Measurements from ENCODE around the gene EMD. TPM values are rescaled to one million over a fixed set of nuclear protein-coding genes. Genes with fewer than 3 reads are reported as not detected.

Gene EMD
- total and polyA plus RNA-seq, 2 of the 13 experiments (the other 11 are each of a cell fraction or from before 2014, with no cell fraction given) = 14.5 to 14.9 TPM

DNA sequence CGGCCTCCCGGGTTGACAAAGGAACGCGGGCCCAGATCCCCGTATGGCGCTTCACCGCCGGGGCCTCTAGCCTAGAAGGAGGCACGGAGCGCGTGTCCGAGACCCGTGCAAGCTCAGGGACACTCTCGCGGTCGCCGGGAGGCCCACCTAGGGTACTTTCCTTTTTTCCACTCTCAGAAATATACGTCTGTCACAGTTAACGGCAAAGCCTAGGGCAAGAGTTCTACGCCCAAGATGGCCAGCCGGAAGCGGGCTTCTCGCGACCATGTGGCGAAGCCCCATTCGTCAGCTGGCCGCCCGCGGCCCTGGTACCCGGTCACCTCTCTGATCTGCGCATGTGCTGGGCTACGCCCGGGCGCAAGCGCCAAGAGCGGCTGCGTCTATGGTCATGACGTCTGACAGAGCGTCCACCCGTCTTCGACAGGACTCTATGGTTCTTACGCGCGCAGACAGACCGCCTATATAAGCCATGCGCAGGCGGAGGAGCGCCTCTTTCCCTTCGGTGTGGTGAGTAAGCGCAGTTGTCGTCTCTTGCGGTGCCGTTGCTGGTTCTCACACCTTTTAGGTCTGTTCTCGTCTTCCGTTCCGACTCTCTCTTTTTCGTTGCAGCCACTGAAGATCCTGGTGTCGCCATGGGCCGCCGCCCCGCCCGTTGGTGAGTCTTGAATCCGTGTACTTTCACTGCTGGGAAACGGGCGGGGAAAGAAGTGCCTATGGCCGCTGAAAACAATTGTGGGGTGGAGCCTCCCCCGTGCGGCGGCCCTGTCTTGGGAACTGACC lies 19.0 kb downstream of the EMD start, which contains the start of gene RPL10 (continued):
- TF ChIP-seq ZNF878 (CRISPR knock-in tag; IDR thresholded peaks at IDR 0.05) = no peak
- TF ChIP-seq JUNB (CRISPR knock-in tag; IDR thresholded peaks at IDR 0.05; ENCODE audit: borderline replicate concordance) = no peak
- TF ChIP-seq, protein P1, sequence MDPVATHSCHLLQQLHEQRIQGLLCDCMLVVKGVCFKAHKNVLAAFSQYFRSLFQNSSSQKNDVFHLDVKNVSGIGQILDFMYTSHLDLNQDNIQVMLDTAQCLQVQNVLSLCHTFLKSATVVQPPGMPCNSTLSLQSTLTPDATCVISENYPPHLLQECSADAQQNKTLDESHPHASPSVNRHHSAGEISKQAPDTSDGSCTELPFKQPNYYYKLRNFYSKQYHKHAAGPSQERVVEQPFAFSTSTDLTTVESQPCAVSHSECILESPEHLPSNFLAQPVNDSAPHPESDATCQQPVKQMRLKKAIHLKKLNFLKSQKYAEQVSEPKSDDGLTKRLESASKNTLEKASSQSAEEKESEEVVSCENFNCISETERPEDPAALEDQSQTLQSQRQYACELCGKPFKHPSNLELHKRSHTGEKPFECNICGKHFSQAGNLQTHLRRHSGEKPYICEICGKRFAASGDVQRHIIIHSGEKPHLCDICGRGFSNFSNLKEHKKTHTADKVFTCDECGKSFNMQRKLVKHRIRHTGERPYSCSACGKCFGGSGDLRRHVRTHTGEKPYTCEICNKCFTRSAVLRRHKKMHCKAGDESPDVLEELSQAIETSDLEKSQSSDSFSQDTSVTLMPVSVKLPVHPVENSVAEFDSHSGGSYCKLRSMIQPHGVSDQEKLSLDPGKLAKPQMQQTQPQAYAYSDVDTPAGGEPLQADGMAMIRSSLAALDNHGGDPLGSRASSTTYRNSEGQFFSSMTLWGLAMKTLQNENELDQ (CRISPR knock-in tag; IDR thresholded peaks at IDR 0.05; ENCODE audit: borderline replicate concordance) = no peak
- no peak for TF ChIP-seq KAT2B (IDR thresholded peaks at IDR 0.05; ENCODE audit: borderline replicate concordance, low read depth, low read length)
- TF ChIP-seq, protein P2, sequence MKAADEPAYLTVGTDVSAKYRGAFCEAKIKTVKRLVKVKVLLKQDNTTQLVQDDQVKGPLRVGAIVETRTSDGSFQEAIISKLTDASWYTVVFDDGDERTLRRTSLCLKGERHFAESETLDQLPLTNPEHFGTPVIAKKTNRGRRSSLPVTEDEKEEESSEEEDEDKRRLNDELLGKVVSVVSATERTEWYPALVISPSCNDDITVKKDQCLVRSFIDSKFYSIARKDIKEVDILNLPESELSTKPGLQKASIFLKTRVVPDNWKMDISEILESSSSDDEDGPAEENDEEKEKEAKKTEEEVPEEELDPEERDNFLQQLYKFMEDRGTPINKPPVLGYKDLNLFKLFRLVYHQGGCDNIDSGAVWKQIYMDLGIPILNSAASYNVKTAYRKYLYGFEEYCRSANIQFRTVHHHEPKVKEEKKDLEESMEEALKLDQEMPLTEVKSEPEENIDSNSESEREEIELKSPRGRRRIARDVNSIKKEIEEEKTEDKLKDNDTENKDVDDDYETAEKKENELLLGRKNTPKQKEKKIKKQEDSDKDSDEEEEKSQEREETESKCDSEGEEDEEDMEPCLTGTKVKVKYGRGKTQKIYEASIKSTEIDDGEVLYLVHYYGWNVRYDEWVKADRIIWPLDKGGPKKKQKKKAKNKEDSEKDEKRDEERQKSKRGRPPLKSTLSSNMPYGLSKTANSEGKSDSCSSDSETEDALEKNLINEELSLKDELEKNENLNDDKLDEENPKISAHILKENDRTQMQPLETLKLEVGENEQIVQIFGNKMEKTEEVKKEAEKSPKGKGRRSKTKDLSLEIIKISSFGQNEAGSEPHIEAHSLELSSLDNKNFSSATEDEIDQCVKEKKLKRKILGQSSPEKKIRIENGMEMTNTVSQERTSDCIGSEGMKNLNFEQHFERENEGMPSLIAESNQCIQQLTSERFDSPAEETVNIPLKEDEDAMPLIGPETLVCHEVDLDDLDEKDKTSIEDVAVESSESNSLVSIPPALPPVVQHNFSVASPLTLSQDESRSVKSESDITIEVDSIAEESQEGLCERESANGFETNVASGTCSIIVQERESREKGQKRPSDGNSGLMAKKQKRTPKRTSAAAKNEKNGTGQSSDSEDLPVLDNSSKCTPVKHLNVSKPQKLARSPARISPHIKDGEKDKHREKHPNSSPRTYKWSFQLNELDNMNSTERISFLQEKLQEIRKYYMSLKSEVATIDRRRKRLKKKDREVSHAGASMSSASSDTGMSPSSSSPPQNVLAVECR (CRISPR knock-in tag; IDR thresholded peaks at IDR 0.05; ENCODE audit: borderline replicate concordance) = no peak; the same call in 1 of the 2 replicates
- TF ChIP-seq, protein P3, sequence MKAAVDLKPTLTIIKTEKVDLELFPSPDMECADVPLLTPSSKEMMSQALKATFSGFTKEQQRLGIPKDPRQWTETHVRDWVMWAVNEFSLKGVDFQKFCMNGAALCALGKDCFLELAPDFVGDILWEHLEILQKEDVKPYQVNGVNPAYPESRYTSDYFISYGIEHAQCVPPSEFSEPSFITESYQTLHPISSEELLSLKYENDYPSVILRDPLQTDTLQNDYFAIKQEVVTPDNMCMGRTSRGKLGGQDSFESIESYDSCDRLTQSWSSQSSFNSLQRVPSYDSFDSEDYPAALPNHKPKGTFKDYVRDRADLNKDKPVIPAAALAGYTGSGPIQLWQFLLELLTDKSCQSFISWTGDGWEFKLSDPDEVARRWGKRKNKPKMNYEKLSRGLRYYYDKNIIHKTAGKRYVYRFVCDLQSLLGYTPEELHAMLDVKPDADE (CRISPR knock-in tag; IDR thresholded peaks at IDR 0.05) = no peak
- TF ChIP-seq, protein P4, sequence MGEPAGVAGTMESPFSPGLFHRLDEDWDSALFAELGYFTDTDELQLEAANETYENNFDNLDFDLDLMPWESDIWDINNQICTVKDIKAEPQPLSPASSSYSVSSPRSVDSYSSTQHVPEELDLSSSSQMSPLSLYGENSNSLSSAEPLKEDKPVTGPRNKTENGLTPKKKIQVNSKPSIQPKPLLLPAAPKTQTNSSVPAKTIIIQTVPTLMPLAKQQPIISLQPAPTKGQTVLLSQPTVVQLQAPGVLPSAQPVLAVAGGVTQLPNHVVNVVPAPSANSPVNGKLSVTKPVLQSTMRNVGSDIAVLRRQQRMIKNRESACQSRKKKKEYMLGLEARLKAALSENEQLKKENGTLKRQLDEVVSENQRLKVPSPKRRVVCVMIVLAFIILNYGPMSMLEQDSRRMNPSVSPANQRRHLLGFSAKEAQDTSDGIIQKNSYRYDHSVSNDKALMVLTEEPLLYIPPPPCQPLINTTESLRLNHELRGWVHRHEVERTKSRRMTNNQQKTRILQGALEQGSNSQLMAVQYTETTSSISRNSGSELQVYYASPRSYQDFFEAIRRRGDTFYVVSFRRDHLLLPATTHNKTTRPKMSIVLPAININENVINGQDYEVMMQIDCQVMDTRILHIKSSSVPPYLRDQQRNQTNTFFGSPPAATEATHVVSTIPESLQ (CRISPR knock-in tag; conservative IDR thresholded peaks at IDR 0.05) = no peak
- TF ChIP-seq, protein P5, sequence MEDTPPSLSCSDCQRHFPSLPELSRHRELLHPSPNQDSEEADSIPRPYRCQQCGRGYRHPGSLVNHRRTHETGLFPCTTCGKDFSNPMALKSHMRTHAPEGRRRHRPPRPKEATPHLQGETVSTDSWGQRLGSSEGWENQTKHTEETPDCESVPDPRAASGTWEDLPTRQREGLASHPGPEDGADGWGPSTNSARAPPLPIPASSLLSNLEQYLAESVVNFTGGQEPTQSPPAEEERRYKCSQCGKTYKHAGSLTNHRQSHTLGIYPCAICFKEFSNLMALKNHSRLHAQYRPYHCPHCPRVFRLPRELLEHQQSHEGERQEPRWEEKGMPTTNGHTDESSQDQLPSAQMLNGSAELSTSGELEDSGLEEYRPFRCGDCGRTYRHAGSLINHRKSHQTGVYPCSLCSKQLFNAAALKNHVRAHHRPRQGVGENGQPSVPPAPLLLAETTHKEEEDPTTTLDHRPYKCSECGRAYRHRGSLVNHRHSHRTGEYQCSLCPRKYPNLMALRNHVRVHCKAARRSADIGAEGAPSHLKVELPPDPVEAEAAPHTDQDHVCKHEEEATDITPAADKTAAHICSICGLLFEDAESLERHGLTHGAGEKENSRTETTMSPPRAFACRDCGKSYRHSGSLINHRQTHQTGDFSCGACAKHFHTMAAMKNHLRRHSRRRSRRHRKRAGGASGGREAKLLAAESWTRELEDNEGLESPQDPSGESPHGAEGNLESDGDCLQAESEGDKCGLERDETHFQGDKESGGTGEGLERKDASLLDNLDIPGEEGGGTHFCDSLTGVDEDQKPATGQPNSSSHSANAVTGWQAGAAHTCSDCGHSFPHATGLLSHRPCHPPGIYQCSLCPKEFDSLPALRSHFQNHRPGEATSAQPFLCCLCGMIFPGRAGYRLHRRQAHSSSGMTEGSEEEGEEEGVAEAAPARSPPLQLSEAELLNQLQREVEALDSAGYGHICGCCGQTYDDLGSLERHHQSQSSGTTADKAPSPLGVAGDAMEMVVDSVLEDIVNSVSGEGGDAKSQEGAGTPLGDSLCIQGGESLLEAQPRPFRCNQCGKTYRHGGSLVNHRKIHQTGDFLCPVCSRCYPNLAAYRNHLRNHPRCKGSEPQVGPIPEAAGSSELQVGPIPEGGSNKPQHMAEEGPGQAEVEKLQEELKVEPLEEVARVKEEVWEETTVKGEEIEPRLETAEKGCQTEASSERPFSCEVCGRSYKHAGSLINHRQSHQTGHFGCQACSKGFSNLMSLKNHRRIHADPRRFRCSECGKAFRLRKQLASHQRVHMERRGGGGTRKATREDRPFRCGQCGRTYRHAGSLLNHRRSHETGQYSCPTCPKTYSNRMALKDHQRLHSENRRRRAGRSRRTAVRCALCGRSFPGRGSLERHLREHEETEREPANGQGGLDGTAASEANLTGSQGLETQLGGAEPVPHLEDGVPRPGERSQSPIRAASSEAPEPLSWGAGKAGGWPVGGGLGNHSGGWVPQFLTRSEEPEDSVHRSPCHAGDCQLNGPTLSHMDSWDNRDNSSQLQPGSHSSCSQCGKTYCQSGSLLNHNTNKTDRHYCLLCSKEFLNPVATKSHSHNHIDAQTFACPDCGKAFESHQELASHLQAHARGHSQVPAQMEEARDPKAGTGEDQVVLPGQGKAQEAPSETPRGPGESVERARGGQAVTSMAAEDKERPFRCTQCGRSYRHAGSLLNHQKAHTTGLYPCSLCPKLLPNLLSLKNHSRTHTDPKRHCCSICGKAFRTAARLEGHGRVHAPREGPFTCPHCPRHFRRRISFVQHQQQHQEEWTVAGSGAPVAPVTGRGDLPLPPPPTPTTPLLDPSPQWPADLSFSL (CRISPR knock-in tag; IDR thresholded peaks at IDR 0.05) = no peak
- 0 out of 2 replicates have a peak, but pooled peaks have one; percentile 9 for TF ChIP-seq PHF21A (CRISPR knock-in tag; IDR thresholded peaks at IDR 0.05)
- no peak for TF ChIP-seq HMGA1 (CRISPR knock-in tag; conservative IDR thresholded peaks at IDR 0.05)
- TF ChIP-seq ZNF605 (CRISPR knock-in tag; IDR thresholded peaks at IDR 0.05) = 0 out of 2 replicates have a peak, but pooled peaks have one; percentile 50
